GM13976 (cell line): Measurements from ENCODE around the gene TDRD1.
"Not testable (repeated sequence)": the region's sequence is repeated elsewhere in the genome, so short reads cannot be mapped to it uniquely, and the experiment has no call there.

ENCODE experiments used
- DNase-seq: peaks from one replicate; pipeline ENCODE4 v3.0.0; 2012; ENCODE audit warnings: low spot score
- in situ Hi-C: fragments of 300-500 bp; cut with MboI; formaldehyde crosslinking; loops from one replicate; pipeline ENCODE4 v1.12.0; 2022; ENCODE audit warnings: low sequenced_read_pairs, mixed read lengths, inconsistent platforms; ENCODE audit not compliant: unreplicated experiment
- TF ChIP-seq, protein P1 (sequence below): IDR thresholded peaks from 2 replicates; pipeline ENCODE4 v1.5.1; 2012; ENCODE audit warnings: borderline replicate concordance, mild to moderate bottlenecking; ENCODE audit not compliant: insufficient read depth; ENCODE audit errors: extremely low read depth, missing control alignments, control extremely low read depth

TDRD1 gene, protein sequence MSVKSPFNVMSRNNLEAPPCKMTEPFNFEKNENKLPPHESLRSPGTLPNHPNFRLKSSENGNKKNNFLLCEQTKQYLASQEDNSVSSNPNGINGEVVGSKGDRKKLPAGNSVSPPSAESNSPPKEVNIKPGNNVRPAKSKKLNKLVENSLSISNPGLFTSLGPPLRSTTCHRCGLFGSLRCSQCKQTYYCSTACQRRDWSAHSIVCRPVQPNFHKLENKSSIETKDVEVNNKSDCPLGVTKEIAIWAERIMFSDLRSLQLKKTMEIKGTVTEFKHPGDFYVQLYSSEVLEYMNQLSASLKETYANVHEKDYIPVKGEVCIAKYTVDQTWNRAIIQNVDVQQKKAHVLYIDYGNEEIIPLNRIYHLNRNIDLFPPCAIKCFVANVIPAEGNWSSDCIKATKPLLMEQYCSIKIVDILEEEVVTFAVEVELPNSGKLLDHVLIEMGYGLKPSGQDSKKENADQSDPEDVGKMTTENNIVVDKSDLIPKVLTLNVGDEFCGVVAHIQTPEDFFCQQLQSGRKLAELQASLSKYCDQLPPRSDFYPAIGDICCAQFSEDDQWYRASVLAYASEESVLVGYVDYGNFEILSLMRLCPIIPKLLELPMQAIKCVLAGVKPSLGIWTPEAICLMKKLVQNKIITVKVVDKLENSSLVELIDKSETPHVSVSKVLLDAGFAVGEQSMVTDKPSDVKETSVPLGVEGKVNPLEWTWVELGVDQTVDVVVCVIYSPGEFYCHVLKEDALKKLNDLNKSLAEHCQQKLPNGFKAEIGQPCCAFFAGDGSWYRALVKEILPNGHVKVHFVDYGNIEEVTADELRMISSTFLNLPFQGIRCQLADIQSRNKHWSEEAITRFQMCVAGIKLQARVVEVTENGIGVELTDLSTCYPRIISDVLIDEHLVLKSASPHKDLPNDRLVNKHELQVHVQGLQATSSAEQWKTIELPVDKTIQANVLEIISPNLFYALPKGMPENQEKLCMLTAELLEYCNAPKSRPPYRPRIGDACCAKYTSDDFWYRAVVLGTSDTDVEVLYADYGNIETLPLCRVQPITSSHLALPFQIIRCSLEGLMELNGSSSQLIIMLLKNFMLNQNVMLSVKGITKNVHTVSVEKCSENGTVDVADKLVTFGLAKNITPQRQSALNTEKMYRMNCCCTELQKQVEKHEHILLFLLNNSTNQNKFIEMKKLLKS

GRCh38 chr10:114179148-114179547, at the start of gene TDRD1:
Gene TDRD1 (plus strand): TSS chr10:114179353. CDS start chr10:114187832, 8,479 bp downstream.
- TF ChIP-seq, protein P1, sequence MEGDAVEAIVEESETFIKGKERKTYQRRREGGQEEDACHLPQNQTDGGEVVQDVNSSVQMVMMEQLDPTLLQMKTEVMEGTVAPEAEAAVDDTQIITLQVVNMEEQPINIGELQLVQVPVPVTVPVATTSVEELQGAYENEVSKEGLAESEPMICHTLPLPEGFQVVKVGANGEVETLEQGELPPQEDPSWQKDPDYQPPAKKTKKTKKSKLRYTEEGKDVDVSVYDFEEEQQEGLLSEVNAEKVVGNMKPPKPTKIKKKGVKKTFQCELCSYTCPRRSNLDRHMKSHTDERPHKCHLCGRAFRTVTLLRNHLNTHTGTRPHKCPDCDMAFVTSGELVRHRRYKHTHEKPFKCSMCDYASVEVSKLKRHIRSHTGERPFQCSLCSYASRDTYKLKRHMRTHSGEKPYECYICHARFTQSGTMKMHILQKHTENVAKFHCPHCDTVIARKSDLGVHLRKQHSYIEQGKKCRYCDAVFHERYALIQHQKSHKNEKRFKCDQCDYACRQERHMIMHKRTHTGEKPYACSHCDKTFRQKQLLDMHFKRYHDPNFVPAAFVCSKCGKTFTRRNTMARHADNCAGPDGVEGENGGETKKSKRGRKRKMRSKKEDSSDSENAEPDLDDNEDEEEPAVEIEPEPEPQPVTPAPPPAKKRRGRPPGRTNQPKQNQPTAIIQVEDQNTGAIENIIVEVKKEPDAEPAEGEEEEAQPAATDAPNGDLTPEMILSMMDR, result no peak
- in situ Hi-C loops, result no loop called here
- no peak for DNase-seq

DNA sequence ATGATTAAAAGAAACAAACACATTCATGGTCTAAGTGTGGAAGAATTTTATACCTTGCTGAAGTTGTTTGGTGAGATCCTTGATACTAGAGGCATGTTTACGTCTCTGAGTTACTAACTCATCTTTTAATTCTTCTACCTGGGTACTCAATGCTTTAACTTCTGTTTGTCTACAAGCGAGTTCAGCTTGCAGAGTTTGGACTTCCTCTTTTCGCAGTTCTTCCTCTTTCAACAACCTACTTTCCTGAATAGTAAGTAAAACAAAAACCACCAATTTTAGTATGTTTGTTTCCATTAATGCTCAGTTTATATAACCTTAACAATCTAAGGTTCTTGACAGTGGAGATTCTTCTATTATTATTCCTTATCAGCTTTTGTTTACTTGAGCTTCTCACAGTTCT, 48.1 kb upstream of the TDRD1 start:
- TF ChIP-seq, protein P1, result no peak
- peak; percentile 20 for DNase-seq
- in situ Hi-C loops, result no loop called here

DNA sequence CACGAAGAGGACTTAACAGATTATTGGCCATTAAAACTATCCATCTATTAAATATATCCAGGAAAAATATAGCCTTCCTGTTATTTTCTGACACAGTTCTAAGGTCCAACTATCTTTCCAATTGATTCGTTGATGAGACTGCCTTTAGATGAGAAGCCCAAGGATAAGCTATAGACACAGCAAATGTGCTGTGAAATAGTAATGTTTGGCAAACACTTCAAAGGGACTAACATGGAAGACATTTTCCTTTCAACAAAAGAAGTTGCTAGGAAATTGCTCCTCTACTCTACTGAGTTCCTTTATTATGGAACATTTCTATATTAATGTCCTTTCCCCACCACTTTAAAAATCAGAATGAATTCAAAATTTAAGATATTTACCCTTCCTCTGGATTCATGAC, 43.7 kb upstream of the TDRD1 start:
- TF ChIP-seq, protein P1, result no peak
- in situ Hi-C loops, result no loop called here
- DNase-seq, result no peak

DNA sequence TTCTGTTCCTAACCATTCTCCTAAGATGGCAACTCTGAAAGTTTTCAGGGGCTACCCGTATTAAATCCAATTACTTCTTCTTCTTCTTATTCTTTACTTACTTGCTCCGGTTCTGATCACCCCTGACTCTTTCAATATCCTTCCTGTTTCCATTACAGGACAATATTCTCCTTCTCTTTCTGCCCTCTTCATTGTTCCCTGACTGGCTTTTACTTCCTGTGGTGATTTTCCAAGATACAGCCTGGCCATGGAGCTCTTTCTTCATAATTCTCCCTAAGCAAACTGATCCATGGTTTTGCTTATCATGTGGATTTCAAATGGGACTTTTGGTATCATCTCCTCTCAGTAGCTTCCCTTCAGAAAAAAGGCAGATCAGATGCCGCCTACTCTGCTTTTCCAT, 40.6 kb upstream of the TDRD1 start:
- TF ChIP-seq, protein P1, result no peak
- in situ Hi-C loops, result no loop called here
- DNase-seq, result no peak

DNA sequence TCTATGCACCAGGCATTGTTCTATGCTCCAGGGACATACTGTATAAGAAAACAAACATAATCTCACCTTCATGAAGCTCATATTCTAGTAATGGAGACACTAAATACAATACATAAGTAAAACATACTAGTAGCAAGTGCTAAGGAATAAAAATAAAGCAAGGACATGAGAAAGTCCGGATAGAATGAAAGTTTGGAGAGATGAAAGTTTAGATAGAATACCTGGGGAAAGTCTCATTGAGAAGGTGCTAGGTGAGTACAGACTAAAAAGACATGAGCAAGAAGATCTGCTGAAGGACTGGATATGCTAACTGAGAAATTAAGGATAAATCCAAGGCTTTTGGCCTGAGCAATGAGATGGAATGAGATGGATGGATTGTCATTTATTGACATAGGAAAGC, 39.1 kb upstream of the TDRD1 start:
- no peak for DNase-seq
- TF ChIP-seq, protein P1, result no peak
- in situ Hi-C loops, result no loop called here

GRCh38 chr10:114140827-114141226, 38.3 kb upstream of the TDRD1 start:
- DNase-seq, in situ Hi-C loops: not testable (repeated sequence)

DNA sequence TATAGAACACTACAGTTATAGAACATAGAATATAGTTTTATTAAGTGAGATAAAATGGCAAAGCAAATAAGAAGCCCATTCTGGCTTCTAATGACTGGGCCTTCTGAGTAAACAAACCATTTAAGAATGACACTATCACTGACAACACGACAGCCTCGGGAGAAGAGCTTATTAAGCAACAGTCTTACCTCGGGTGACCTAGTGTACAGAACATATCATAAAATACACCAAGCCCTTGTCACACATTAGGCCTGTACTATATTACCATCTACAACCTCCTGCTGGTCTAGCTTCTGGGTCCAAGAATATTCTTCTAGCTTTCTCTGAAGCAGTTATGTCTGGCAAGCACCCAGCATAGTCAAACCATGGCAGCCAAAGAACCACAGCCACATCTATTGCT, 37.1 kb upstream of the TDRD1 start:
- DNase-seq, result no peak
- TF ChIP-seq, protein P1, result no peak
- in situ Hi-C loops, result no loop called here
